ENCODE results near the gene VN1R5.
A peak's percentile ranks its signal among the peaks of the same experiment; 100 is the strongest.
"Not testable (repeated sequence)": the region's sequence is repeated elsewhere in the genome, so short reads cannot be mapped to it uniquely, and the experiment has no call there.

Gene VN1R5

GRCh38 chr1:247255772-247256171, at the start of gene VN1R5:
Gene VN1R5 (plus strand): TSS chr1:247256072.
- not testable (repeated sequence) for H3K4me1 ChIP-seq (ENCODE audit: control insufficient read depth, low read depth, low read length); H3K4me3 ChIP-seq (ENCODE audit: low read length); H3K9ac ChIP-seq (ENCODE audit: low read length); H3K9me3 ChIP-seq (ENCODE audit: control insufficient read depth, low read depth, low read length); H3K27ac ChIP-seq (ENCODE audit: low read length); H3K27me3 ChIP-seq (ENCODE audit: control insufficient read depth, insufficient read depth, low read length); H3K36me3 ChIP-seq (ENCODE audit: control insufficient read depth, low read depth, low read length)

GRCh38 chr1:247209396-247209795, 46.5 kb upstream of the VN1R5 start:
- Histone ChIP-seq H3K36me3 (ENCODE audit: control insufficient read depth, low read depth, low read length) (no peaks in the 10 kb centered on the region), H3K9me3 (ENCODE audit: control insufficient read depth, low read depth, low read length) (no peaks in the 10 kb centered on the region), H3K4me3 (ENCODE audit: low read length) (peak overlapping the region; percentile 71), H3K9ac (ENCODE audit: low read length) (peak overlapping the region; percentile 60), H3K27me3 (ENCODE audit: control insufficient read depth, insufficient read depth, low read length) (no peaks in the 10 kb centered on the region), H3K27ac (ENCODE audit: low read length) (no peak overlapping the region), H3K4me1 (ENCODE audit: control insufficient read depth, low read depth, low read length) (peaks cover 8% of the 10 kb centered on the region)

- no peaks in the 10 kb centered on the region for H3K9me3 ChIP-seq (ENCODE audit: control insufficient read depth, low read depth, low read length)
- no peak overlapping the region for H3K27ac ChIP-seq (ENCODE audit: low read length)
- H3K27me3 ChIP-seq (ENCODE audit: control insufficient read depth, insufficient read depth, low read length): no peaks in the 10 kb centered on the region
- peak overlapping the region; percentile 71 for H3K4me3 ChIP-seq (ENCODE audit: low read length)
- H3K36me3 ChIP-seq (ENCODE audit: control insufficient read depth, low read depth, low read length): no peaks in the 10 kb centered on the region
- peak overlapping the region; percentile 60 for H3K9ac ChIP-seq (ENCODE audit: low read length)
- peaks cover 8% of the 10 kb centered on the region for H3K4me1 ChIP-seq (ENCODE audit: control insufficient read depth, low read depth, low read length)
These were observed 45.9 kb upstream of the VN1R5 start for GRCh38 chr1:247210062-247210375.

- Histone ChIP-seq H3K9me3 (ENCODE audit: control insufficient read depth, low read depth, low read length) (no peaks in the 10 kb centered on the region), H3K9ac (ENCODE audit: low read length) (peak overlapping the region; percentile 60), H3K27ac (ENCODE audit: low read length) (no peak overlapping the region), H3K36me3 (ENCODE audit: control insufficient read depth, low read depth, low read length) (no peaks in the 10 kb centered on the region), H3K4me3 (ENCODE audit: low read length) (peak overlapping the region; percentile 71), H3K27me3 (ENCODE audit: control insufficient read depth, insufficient read depth, low read length) (no peaks in the 10 kb centered on the region), H3K4me1 (ENCODE audit: control insufficient read depth, low read depth, low read length) (peaks cover 8% of the 10 kb centered on the region)
These were observed 45.3 kb upstream of the VN1R5 start for GRCh38 chr1:247210376-247211117.

DNA sequence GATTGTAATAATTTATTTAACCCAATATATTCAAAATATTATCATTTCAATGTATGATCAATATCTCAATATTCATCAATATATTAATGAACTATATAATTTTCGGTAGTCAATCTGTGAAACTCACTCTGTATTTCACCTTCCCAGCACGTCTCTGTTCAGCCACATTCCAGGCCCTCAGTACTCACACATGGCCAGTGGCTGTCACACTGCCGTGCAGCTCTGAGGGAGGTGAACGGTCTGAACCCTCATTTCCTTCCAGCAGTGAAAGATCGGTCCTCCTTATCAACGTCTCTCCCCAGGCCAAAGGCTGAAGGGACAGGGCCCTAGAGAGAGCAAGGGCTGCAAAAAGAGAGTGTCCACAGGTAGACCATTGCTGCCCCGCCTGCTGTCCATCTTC, 44.5 kb upstream of the VN1R5 start:
- Histone ChIP-seq H3K9ac (ENCODE audit: low read length) (no peak overlapping the region), H3K4me1 (ENCODE audit: control insufficient read depth, low read depth, low read length) (peaks cover 8% of the 10 kb centered on the region), H3K9me3 (ENCODE audit: control insufficient read depth, low read depth, low read length) (no peaks in the 10 kb centered on the region), H3K36me3 (ENCODE audit: control insufficient read depth, low read depth, low read length) (no peaks in the 10 kb centered on the region), H3K4me3 (ENCODE audit: low read length) (no peak overlapping the region), H3K27me3 (ENCODE audit: control insufficient read depth, insufficient read depth, low read length) (no peaks in the 10 kb centered on the region), H3K27ac (ENCODE audit: low read length) (no peak overlapping the region)

GRCh38 chr1:247212012-247212411, 43.9 kb upstream of the VN1R5 start:
- Histone ChIP-seq H3K4me1 (ENCODE audit: control insufficient read depth, low read depth, low read length) (peaks cover 8% of the 10 kb centered on the region), H3K27me3 (ENCODE audit: control insufficient read depth, insufficient read depth, low read length) (no peaks in the 10 kb centered on the region), H3K4me3 (ENCODE audit: low read length) (no peak overlapping the region), H3K36me3 (ENCODE audit: control insufficient read depth, low read depth, low read length) (no peaks in the 10 kb centered on the region), H3K27ac (ENCODE audit: low read length) (no peak overlapping the region), H3K9ac (ENCODE audit: low read length) (no peak overlapping the region), H3K9me3 (ENCODE audit: control insufficient read depth, low read depth, low read length) (no peaks in the 10 kb centered on the region)

- Histone ChIP-seq H3K9ac (ENCODE audit: low read length) (no peak overlapping the region), H3K27me3 (ENCODE audit: control insufficient read depth, insufficient read depth, low read length) (no peaks in the 10 kb centered on the region), H3K4me1 (ENCODE audit: control insufficient read depth, low read depth, low read length) (peaks cover 8% of the 10 kb centered on the region), H3K36me3 (ENCODE audit: control insufficient read depth, low read depth, low read length) (no peaks in the 10 kb centered on the region), H3K27ac (ENCODE audit: low read length) (no peak overlapping the region), H3K4me3 (ENCODE audit: low read length) (no peak overlapping the region), H3K9me3 (ENCODE audit: control insufficient read depth, low read depth, low read length) (no peaks in the 10 kb centered on the region)
These were observed 43.0 kb upstream of the VN1R5 start for GRCh38 chr1:247212627-247213617.

DNA sequence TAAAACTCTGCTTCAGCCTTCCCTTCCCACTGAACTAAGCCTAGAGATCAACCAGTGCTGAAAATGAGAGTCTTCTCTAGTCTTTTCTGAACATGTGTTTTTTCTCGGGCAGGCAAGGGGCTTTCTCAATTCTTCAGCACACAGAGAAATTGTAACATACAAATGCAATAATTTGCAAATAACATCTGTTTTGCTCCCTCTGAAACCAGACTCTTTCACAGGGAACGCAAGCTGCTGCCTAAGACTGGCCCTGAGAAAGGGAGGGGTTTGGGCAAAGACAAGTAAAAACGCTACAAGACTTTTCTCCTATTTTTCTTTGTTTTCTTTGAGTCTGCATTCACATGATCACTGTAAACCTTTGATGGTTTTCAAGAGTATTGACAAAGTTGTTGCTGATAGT, 39.6 kb upstream of the VN1R5 start:
- Histone ChIP-seq H3K36me3 (ENCODE audit: control insufficient read depth, low read depth, low read length) (no peaks in the 10 kb centered on the region), H3K4me1 (ENCODE audit: control insufficient read depth, low read depth, low read length) (no peaks in the 10 kb centered on the region), H3K27me3 (ENCODE audit: control insufficient read depth, insufficient read depth, low read length) (no peaks in the 10 kb centered on the region), H3K4me3 (ENCODE audit: low read length) (no peak overlapping the region), H3K9ac (ENCODE audit: low read length) (no peak overlapping the region), H3K27ac (ENCODE audit: low read length) (no peak overlapping the region), H3K9me3 (ENCODE audit: control insufficient read depth, low read depth, low read length) (no peaks in the 10 kb centered on the region)

DNA sequence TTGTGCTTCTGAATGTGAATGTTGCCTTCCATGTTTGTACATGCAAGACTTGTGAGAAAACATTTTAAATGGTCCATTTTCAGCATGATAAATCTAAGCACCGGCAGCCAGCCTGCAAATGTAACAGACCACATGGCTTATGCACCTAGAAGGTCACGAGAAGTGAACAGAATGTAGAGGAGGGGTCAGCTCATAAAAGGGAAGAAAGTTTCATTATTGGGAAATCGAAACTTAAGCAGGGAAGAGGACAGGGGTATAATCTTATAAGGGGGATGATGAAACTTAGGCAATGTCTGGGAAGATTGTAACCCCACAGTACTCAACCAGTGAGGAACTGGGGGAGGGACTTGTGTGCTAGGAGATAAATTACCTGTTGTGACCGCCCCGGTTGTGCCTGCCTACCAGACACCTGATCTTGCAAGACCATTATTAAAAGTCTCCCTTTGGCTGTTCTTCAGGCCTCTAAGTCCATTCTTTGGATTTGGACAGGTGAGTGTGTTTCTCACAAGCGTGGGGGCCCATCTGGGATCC, 37.7 kb upstream of the VN1R5 start:
- Histone ChIP-seq H3K27ac (ENCODE audit: low read length) (no peak overlapping the region), H3K9me3 (ENCODE audit: control insufficient read depth, low read depth, low read length) (no peaks in the 10 kb centered on the region), H3K4me1 (ENCODE audit: control insufficient read depth, low read depth, low read length) (no peaks in the 10 kb centered on the region), H3K9ac (ENCODE audit: low read length) (no peak overlapping the region), H3K27me3 (ENCODE audit: control insufficient read depth, insufficient read depth, low read length) (no peaks in the 10 kb centered on the region), H3K36me3 (ENCODE audit: control insufficient read depth, low read depth, low read length) (no peaks in the 10 kb centered on the region), H3K4me3 (ENCODE audit: low read length) (no peak overlapping the region)

DNA sequence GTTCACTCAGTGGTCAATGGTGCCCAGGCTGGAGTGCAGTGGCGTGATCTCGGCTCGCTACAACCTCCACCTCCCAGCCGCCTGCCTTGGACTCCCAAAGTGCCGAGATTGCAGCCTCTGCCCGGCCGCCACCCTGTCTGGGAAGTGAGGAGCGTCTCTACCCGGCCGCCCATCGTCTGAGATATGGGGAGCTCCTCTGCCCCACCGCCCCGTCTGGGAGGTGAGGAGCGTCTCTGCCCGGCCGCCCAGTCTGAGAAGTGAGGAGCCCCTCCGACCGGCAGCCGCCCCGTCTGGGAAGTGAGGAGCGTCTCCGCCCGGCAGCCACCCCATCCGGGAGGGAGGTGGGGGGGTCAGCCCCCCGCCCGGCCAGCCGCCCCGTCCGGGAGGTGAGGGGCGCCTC, 35.6 kb upstream of the VN1R5 start:
- H3K9ac ChIP-seq (ENCODE audit: low read length); H3K4me1 ChIP-seq (ENCODE audit: control insufficient read depth, low read depth, low read length); H3K27ac ChIP-seq (ENCODE audit: low read length); H3K27me3 ChIP-seq (ENCODE audit: control insufficient read depth, insufficient read depth, low read length); H3K4me3 ChIP-seq (ENCODE audit: low read length); H3K36me3 ChIP-seq (ENCODE audit: control insufficient read depth, low read depth, low read length); H3K9me3 ChIP-seq (ENCODE audit: control insufficient read depth, low read depth, low read length): not testable (repeated sequence)

DNA sequence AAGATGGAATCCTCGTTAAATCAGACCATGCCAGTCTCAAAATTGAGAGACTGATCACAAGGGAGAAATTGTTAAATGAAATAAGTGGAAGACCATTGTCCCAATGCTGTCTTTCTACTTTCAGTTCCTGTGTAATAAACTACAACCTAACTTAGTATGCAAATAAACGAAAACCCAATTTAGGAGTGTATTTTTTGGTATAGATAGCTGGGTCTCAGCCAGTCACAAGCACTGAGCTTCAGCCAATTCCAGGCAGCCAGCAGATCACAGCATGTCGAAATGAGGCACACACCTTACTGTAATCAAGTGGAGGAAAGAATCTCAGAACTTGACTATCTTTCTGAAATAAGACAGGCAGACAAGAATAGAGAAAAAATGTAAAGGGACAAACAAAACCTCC, 33.0 kb upstream of the VN1R5 start:
- H3K27ac ChIP-seq (ENCODE audit: low read length): no peak overlapping the region
- no peak overlapping the region for H3K4me3 ChIP-seq (ENCODE audit: low read length)
- H3K4me1 ChIP-seq (ENCODE audit: control insufficient read depth, low read depth, low read length): no peaks in the 10 kb centered on the region
- H3K36me3 ChIP-seq (ENCODE audit: control insufficient read depth, low read depth, low read length): no peaks in the 10 kb centered on the region
- H3K9ac ChIP-seq (ENCODE audit: low read length): no peak overlapping the region
- no peaks in the 10 kb centered on the region for H3K27me3 ChIP-seq (ENCODE audit: control insufficient read depth, insufficient read depth, low read length)
- no peaks in the 10 kb centered on the region for H3K9me3 ChIP-seq (ENCODE audit: control insufficient read depth, low read depth, low read length)
